Activated CD8-positive, alpha-beta memory T cell treated with anti-CD3 and anti-CD28 coated beads for 1 hour (primary cell): Measurements from ENCODE around the gene TRIM22.
"Not testable (repeated sequence)": the region's sequence is repeated elsewhere in the genome, so short reads cannot be mapped to it uniquely, and the experiment has no call there.

Experiments
- DNase-seq, 2 donors: peaks; one replicate each; pipeline ENCODE4 v3.0.0-alpha.2; 2020; ENCODE audit warnings: low read depth in 1 of 2; ENCODE audit errors: extremely low read depth in 1 of 2

The TRIM22 gene

GRCh38 chr11:5690736-5691135, 1.1 kb downstream of the TRIM22 start:
- no peak for DNase-seq

GRCh38 chr11:5691238-5691963, 1.8 kb downstream of the TRIM22 start:
- DNase-seq = not testable (repeated sequence)

DNA sequence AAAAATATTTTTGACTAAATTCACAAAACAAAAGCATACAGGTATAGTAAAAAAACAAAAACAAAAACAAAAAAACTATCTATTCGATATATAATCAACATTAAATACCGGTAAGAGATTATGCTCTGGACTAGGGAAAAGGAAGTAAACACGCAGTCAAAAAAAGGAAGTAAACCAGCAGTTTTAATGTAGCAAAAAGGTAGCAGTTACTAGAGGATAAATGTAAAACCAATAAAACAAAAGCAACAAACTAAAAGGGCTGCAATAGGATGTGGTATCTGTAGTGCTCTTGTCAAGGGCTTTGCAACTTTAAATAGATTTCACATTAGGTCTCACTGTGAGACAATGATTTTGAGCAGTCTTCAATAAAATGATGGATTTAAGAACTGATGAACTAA, 2.4 kb downstream of the TRIM22 start:
- DNase-seq = no peak

- no peak for DNase-seq
Observed at GRCh38 chr11:5694642-5695041, 5.1 kb downstream of the TRIM22 start.

DNA sequence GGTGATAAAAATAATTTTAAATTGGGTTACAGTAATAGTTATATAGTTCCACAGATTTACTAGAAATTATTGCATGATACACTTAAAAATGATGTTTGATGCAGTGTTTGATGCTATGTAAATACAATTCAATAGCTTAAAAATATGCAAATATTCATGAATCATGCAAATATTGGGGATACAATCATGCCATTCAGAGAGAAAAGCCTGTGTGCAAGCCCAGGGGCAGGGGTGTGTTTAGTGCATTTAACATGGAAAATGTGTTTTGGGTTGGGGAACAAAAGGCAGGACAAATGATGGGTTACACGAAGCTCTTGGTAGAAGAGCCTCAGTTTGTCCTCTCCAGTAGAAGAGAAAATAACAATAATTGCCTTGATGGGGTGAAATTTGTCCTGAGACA, 6.0 kb downstream of the TRIM22 start:
- no peak for DNase-seq

- DNase-seq = no peak
Observed at GRCh38 chr11:5696210-5696609, 6.6 kb downstream of the TRIM22 start.

- DNase-seq = no peak
Observed at GRCh38 chr11:5698281-5698680, 8.7 kb downstream of the TRIM22 start.

- no peak for DNase-seq
Observed at GRCh38 chr11:5700421-5701054, 10.9 kb downstream of the TRIM22 start.

GRCh38 chr11:5701055-5701577, 11.5 kb downstream of the TRIM22 start:
- DNase-seq = no peak

DNA sequence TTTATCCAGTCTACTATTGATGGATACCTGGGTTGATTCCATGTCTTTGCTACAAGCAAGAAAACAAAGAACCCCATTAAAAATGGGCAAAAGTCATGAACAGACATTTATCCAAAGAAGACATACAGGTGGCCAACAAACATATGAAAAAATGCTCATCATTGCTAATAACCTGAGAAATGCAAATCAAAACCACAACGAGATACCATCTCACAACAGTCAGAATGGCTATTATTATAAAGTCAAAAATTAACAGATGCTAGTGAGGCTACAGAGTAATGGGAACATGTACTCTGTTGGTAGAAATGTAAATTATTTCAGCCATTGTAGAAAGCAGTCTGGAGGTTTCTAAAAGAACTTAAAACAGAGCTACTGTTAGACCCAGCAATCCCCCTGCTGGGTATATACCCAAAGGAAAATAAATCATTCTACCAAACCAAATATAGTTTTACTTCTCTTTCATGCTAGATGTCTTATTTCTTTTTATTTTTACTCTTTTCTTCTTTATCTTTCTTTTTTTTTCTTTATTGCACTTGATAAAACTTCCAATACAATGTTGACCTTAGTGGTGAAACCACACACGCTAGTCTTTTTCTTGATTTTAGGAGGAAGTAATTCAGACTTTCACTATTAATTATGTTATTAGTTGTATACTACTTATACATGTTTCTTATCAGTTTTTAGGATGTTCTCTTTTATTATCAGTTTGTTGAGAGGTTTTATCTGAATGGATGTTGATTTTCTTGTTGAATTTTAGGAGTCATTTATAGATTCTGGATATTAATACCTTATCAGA, 14.3 kb downstream of the TRIM22 start:
- no peak for DNase-seq

- no peak for DNase-seq
Observed at GRCh38 chr11:5705688-5706087, 16.1 kb downstream of the TRIM22 start.

DNA sequence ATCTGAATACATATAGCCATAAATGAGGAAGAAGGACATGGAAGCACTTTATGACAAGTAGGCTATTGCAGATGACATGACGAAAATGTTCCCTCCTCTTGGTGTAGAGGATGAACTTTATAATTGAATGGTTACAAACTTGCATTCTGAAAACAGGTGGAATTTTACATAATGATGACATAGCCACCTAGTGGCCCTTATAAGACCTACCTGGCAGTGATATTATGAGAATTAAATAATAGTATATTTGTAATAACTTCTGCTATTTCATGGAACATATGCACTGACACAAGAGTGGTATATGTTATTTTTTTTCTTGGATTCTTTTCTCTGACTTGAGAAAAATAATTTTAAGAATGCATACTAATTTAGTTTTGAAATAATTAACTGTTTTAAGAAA, 22.9 kb downstream of the TRIM22 start:
- no peak for DNase-seq

DNA sequence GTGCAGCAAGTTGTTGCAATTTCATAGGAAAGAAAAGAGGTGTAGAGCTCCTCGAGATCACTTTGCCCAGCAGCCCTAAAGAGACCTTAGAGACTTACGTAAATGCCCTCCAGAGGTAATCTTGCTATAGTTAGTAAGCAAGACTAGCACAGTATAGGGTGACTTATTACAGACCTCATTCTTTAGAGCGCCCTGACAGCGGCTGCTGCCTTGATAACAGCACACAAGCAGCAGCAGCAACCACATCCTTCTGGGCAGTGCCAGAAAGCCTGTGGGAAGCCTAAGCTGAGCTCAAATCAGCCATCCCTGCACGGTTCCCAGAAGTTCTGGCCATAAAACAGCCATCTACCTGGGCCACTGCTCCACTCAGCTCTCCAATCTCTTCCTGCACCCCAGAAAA, 24.1 kb downstream of the TRIM22 start:
- DNase-seq = no peak

GRCh38 chr11:5716518-5716917, 26.9 kb downstream of the TRIM22 start:
- not testable (repeated sequence) for DNase-seq

DNA sequence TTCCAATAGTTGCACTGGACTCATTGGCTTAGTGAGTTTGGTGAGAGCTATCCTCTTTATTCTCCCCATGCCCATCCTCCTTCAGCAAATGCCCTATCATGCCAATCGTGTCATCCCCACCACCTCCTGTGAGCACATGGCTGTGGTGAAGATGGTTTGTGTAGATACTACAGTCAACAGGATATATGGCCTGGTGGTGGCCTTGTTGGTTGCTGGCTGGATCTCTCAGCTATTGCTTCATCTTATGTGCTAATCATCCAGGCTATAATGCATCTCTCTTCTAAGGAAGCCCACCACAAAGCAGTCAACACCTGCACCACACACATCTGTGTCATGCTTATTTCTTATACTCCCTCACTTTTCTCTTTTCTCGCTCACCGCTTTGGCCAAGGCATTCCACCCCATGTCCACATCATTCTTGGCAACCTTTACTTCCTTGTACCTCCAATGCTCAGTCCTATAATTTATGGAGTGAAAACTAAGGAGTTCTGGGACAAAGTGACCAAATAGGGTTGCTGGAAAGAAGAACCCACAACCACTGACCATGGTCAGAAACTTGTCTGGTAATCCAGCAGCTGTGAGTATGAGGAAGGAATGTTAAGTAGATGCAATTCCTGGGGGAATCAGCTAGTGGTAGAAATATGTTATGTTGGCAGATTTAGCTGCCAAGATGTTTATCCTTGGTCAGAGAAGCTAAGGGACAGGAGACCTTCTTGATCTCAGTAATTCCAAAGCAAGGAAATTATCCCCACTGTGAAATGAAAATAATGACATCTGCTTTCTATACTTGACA, 30.3 kb downstream of the TRIM22 start:
- DNase-seq = no peak

- DNase-seq = no peak
Observed at GRCh38 chr11:5722622-5723021, 33.0 kb downstream of the TRIM22 start.

DNA sequence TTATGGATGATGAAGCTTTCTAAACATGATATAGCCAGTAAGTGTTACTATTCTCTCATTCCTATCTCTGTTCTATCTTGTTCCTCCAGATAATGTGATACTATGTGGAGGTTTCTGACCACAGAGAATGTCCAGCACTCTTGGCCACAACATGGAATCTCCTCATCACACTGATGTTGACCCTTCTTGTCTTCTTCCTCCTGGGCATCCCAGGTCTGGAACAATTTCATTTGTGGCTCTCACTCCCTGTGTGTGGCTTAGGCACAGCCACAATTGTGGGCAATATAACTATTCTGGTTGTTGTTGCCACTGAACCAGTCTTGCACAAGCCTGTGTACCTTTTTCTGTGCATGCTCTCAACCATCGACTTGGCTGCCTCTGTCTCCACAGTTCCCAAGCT, 36.8 kb downstream of the TRIM22 start:
- no peak for DNase-seq

DNA sequence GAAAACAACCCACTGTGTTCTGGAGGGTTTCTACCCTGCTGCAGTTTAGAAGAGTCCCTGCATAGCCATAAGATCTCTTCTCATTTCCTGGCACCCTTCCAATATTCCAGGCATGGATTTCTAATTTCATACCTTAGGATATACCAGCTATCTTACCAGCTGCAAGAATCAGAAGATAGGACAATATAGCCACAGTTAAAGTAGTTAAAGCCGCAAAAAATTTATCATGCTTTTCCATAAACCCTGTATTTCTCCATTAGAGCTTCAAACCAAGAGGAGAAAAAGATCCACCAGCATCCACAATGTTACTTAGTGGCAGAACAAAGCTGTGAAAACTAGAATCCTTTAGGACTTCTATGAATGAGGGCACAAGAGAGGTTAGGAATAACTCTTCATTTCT, 38.1 kb downstream of the TRIM22 start:
- no peak for DNase-seq

GRCh38 chr11:5736396-5736795, 46.8 kb downstream of the TRIM22 start, which contains the start of gene OR56B1:
TSS of gene OR56B1 (plus strand) at chr11:5736448. CDS start at chr11:5736517, 69 bp downstream.
- DNase-seq = no peak

DNA sequence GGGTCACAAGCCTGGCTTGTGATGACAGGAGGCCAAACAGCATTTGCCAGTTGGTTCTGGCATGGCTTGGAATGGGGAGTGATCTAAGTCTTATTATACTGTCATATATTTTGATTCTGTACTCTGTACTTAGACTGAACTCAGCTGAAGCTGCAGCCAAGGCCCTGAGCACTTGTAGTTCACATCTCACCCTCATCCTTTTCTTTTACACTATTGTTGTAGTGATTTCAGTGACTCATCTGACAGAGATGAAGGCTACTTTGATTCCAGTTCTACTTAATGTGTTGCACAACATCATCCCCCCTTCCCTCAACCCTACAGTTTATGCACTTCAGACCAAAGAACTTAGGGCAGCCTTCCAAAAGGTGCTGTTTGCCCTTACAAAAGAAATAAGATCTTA, 47.5 kb downstream of the TRIM22 start:
- DNase-seq = no peak
